ENCODE measurements around the gene STAC2.

STAC2 gene

GRCh38 chr17:39200070-39200879 lies 25.5 kb downstream of the STAC2 start, which contains the start of gene RPL19:
RPL19 (plus strand) TSS chr17:39200283; CDS start chr17:39200345, 62 bp downstream.
- Histone ChIP-seq H3K36me3 (ENCODE audit: control insufficient read depth, insufficient read depth, low read length) (peaks cover 19% of the 10 kb centered on the region), H3K9me3 (ENCODE audit: control insufficient read depth, low read length) (no peaks in the 10 kb centered on the region), H3K9ac (ENCODE audit: low read length) (peak within 1 kb of the TSS; percentile 90), H3K4me3 (ENCODE audit: low read length) (peak within 1 kb of the TSS; percentile 36), H3K27me3 (ENCODE audit: control insufficient read depth, insufficient read depth, low read length) (no peaks in the 10 kb centered on the region), H3K4me1 (ENCODE audit: control insufficient read depth, insufficient read depth, low read length) (peaks cover 17% of the 10 kb centered on the region)

- Histone ChIP-seq H3K4me3 (ENCODE audit: low read length) (peak overlapping the region; percentile 36), H3K27me3 (ENCODE audit: control insufficient read depth, insufficient read depth, low read length) (no peaks in the 10 kb centered on the region), H3K9ac (ENCODE audit: low read length) (peak overlapping the region; percentile 90), H3K36me3 (ENCODE audit: control insufficient read depth, insufficient read depth, low read length) (peaks cover 19% of the 10 kb centered on the region), H3K9me3 (ENCODE audit: control insufficient read depth, low read length) (no peaks in the 10 kb centered on the region), H3K4me1 (ENCODE audit: control insufficient read depth, insufficient read depth, low read length) (peaks cover 22% of the 10 kb centered on the region)
These were observed 26.0 kb downstream of the STAC2 start for GRCh38 chr17:39199820-39200069.

GRCh38 chr17:39198186-39198566 lies 27.6 kb downstream of the STAC2 start:
- no peaks in the 10 kb centered on the region for H3K27me3 ChIP-seq (ENCODE audit: control insufficient read depth, insufficient read depth, low read length)
- H3K36me3 ChIP-seq (ENCODE audit: control insufficient read depth, insufficient read depth, low read length) = peaks cover 9% of the 10 kb centered on the region
- H3K9ac ChIP-seq (ENCODE audit: low read length) = no peak overlapping the region
- no peaks in the 10 kb centered on the region for H3K9me3 ChIP-seq (ENCODE audit: control insufficient read depth, low read length)
- no peak overlapping the region for H3K4me3 ChIP-seq (ENCODE audit: low read length)
- H3K4me1 ChIP-seq (ENCODE audit: control insufficient read depth, insufficient read depth, low read length) = peaks cover 22% of the 10 kb centered on the region

- H3K36me3 ChIP-seq (ENCODE audit: control insufficient read depth, insufficient read depth, low read length) = peaks cover 6% of the 10 kb centered on the region
- H3K9me3 ChIP-seq (ENCODE audit: control insufficient read depth, low read length) = no peaks in the 10 kb centered on the region
- H3K4me1 ChIP-seq (ENCODE audit: control insufficient read depth, insufficient read depth, low read length) = peaks cover 22% of the 10 kb centered on the region
- H3K4me3 ChIP-seq (ENCODE audit: low read length) = peak within 1 kb of the TSS; percentile 56
- peak within 1 kb of the TSS; percentile 63 for H3K9ac ChIP-seq (ENCODE audit: low read length)
- H3K27me3 ChIP-seq (ENCODE audit: control insufficient read depth, insufficient read depth, low read length) = no peaks in the 10 kb centered on the region
These were observed 28.2 kb downstream of the STAC2 start, which contains the start of gene CACNB1 for GRCh38 chr17:39197380-39198185. CACNB1 (minus strand) TSS chr17:39197669; CDS start chr17:39197495, 174 bp downstream.

GRCh38 chr17:39196808-39197291 lies 28.9 kb downstream of the STAC2 start:
- Histone ChIP-seq H3K4me1 (ENCODE audit: control insufficient read depth, insufficient read depth, low read length) (peaks cover 22% of the 10 kb centered on the region), H3K9ac (ENCODE audit: low read length) (peak overlapping the region; percentile 63), H3K4me3 (ENCODE audit: low read length) (peak overlapping the region; percentile 56), H3K36me3 (ENCODE audit: control insufficient read depth, insufficient read depth, low read length) (no peaks in the 10 kb centered on the region), H3K9me3 (ENCODE audit: control insufficient read depth, low read length) (no peaks in the 10 kb centered on the region), H3K27me3 (ENCODE audit: control insufficient read depth, insufficient read depth, low read length) (no peaks in the 10 kb centered on the region)

- H3K27me3 ChIP-seq (ENCODE audit: control insufficient read depth, insufficient read depth, low read length) = no peaks in the 10 kb centered on the region
- H3K9me3 ChIP-seq (ENCODE audit: control insufficient read depth, low read length) = no peaks in the 10 kb centered on the region
- peak overlapping the region; percentile 18 for H3K9ac ChIP-seq (ENCODE audit: low read length)
- no peak overlapping the region for H3K4me3 ChIP-seq (ENCODE audit: low read length)
- H3K4me1 ChIP-seq (ENCODE audit: control insufficient read depth, insufficient read depth, low read length) = peaks cover 22% of the 10 kb centered on the region
- no peaks in the 10 kb centered on the region for H3K36me3 ChIP-seq (ENCODE audit: control insufficient read depth, insufficient read depth, low read length)
These were observed 29.4 kb downstream of the STAC2 start for GRCh38 chr17:39196241-39196807.

GRCh38 chr17:39195568-39196160 lies 30.1 kb downstream of the STAC2 start:
- H3K9me3 ChIP-seq (ENCODE audit: control insufficient read depth, low read length) = no peaks in the 10 kb centered on the region
- no peaks in the 10 kb centered on the region for H3K36me3 ChIP-seq (ENCODE audit: control insufficient read depth, insufficient read depth, low read length)
- H3K4me3 ChIP-seq (ENCODE audit: low read length) = no peak overlapping the region
- H3K4me1 ChIP-seq (ENCODE audit: control insufficient read depth, insufficient read depth, low read length) = peaks cover 22% of the 10 kb centered on the region
- H3K9ac ChIP-seq (ENCODE audit: low read length) = peak overlapping the region; percentile 18
- H3K27me3 ChIP-seq (ENCODE audit: control insufficient read depth, insufficient read depth, low read length) = no peaks in the 10 kb centered on the region

GRCh38 chr17:39194985-39195524 lies 30.7 kb downstream of the STAC2 start:
- Histone ChIP-seq H3K9ac (ENCODE audit: low read length) (no peak overlapping the region), H3K4me3 (ENCODE audit: low read length) (no peak overlapping the region), H3K9me3 (ENCODE audit: control insufficient read depth, low read length) (no peaks in the 10 kb centered on the region), H3K27me3 (ENCODE audit: control insufficient read depth, insufficient read depth, low read length) (no peaks in the 10 kb centered on the region), H3K36me3 (ENCODE audit: control insufficient read depth, insufficient read depth, low read length) (no peaks in the 10 kb centered on the region), H3K4me1 (ENCODE audit: control insufficient read depth, insufficient read depth, low read length) (peaks cover 22% of the 10 kb centered on the region)

- no peaks in the 10 kb centered on the region for H3K9me3 ChIP-seq (ENCODE audit: control insufficient read depth, low read length)
- H3K4me3 ChIP-seq (ENCODE audit: low read length) = no peak overlapping the region
- no peak overlapping the region for H3K9ac ChIP-seq (ENCODE audit: low read length)
- no peaks in the 10 kb centered on the region for H3K36me3 ChIP-seq (ENCODE audit: control insufficient read depth, insufficient read depth, low read length)
- H3K27me3 ChIP-seq (ENCODE audit: control insufficient read depth, insufficient read depth, low read length) = no peaks in the 10 kb centered on the region
- H3K4me1 ChIP-seq (ENCODE audit: control insufficient read depth, insufficient read depth, low read length) = peaks cover 22% of the 10 kb centered on the region
These were observed 31.4 kb downstream of the STAC2 start for GRCh38 chr17:39194089-39194984.

GRCh38 chr17:39193346-39193745 lies 32.4 kb downstream of the STAC2 start:
- H3K36me3 ChIP-seq (ENCODE audit: control insufficient read depth, insufficient read depth, low read length) = no peaks in the 10 kb centered on the region
- H3K4me1 ChIP-seq (ENCODE audit: control insufficient read depth, insufficient read depth, low read length) = peaks cover 22% of the 10 kb centered on the region
- H3K9me3 ChIP-seq (ENCODE audit: control insufficient read depth, low read length) = no peaks in the 10 kb centered on the region
- H3K9ac ChIP-seq (ENCODE audit: low read length) = no peak overlapping the region
- H3K27me3 ChIP-seq (ENCODE audit: control insufficient read depth, insufficient read depth, low read length) = no peaks in the 10 kb centered on the region
- no peak overlapping the region for H3K4me3 ChIP-seq (ENCODE audit: low read length)

GRCh38 chr17:39192901-39193300 lies 32.8 kb downstream of the STAC2 start:
- Histone ChIP-seq H3K27me3 (ENCODE audit: control insufficient read depth, insufficient read depth, low read length) (no peaks in the 10 kb centered on the region), H3K9ac (ENCODE audit: low read length) (no peak overlapping the region), H3K36me3 (ENCODE audit: control insufficient read depth, insufficient read depth, low read length) (no peaks in the 10 kb centered on the region), H3K4me3 (ENCODE audit: low read length) (no peak overlapping the region), H3K9me3 (ENCODE audit: control insufficient read depth, low read length) (no peaks in the 10 kb centered on the region), H3K4me1 (ENCODE audit: control insufficient read depth, insufficient read depth, low read length) (peaks cover 17% of the 10 kb centered on the region)

Measured in mucosa of stomach (tissue), 1 donor.